Neural crest cell (in vitro differentiated cells): ENCODE results near the gene HRH3. TPM values are rescaled to one million over a fixed set of nuclear protein-coding genes. Genes with fewer than 3 reads are reported as not detected.

Experiments used
- DNase-seq: peaks from one replicate; pipeline ENCODE4 v3.0.0; 2021; ENCODE audit warnings: low read depth, mixed read lengths, low spot score
- H3K27ac Mint-ChIP-seq: one replicate; pipeline ENCODE4 v1.8.0; 2021; ENCODE audit warnings: mild to moderate bottlenecking, mixed read lengths; ENCODE audit not compliant: unreplicated experiment
- H3K27me3 Mint-ChIP-seq: 2 replicates; pipeline ENCODE4 v1.8.0; 2021; ENCODE audit warnings: low read depth, mild to moderate bottlenecking, mixed read lengths
- H3K36me3 Mint-ChIP-seq: 2 replicates; pipeline ENCODE4 v1.8.0; 2021; ENCODE audit warnings: low read depth, mild to moderate bottlenecking, mixed read lengths
- H3K4me1 Mint-ChIP-seq: 2 replicates; pipeline ENCODE4 v1.8.0; 2021; ENCODE audit warnings: mixed read lengths
- H3K4me3 Mint-ChIP-seq: one replicate; pipeline ENCODE4 v1.8.0; 2021; ENCODE audit warnings: mild to moderate bottlenecking, mixed read lengths
- H3K9me3 Mint-ChIP-seq: 2 replicates; pipeline ENCODE4 v1.8.0; 2021; ENCODE audit warnings: mixed read lengths
- total RNA-seq: library from RNA; stranded (reverse); gene quantifications from 2 replicates; pipeline ENCODE4 v1.2.1, GENCODE V29; 2021
- TF ChIP-seq, protein P1 (sequence below): fragments of 200-600 bp; sonication (generic); conservative IDR thresholded peaks from 2 replicates; pipeline ENCODE4 v1.5.0; 2021; ENCODE audit warnings: antibody characterized with exemption, mild to moderate bottlenecking

Gene HRH3
- total RNA-seq, 1 donor from 2014 or later = 0.75 TPM

DNA sequence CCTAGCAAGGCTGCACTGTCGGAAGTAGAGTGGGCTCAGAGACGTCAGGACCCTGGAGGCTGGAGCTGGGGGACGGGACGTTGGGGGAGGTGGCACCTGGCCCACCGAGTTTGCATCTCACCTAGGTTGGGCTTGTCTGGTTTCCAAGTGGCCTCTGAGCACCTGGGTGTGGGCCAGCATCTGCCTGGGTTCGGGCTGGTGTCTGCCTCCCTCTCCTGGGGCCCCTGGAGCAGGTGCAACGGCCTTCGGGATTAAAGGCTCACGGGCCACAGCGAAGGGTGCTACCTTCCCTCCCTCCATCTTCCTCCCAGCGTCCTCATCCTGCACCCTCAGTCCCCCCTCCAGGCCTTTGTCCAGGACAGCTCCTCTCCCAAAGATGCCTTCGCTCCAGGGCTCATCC is 6.0 kb downstream of the HRH3 start:
- DNase-seq = no peak
- no peak overlapping the region for H3K27ac Mint-ChIP-seq
- H3K9me3 Mint-ChIP-seq = no peaks in the 10 kb centered on the region
- peaks cover 53% of the 10 kb centered on the region for H3K27me3 Mint-ChIP-seq
- H3K36me3 Mint-ChIP-seq = no peaks in the 10 kb centered on the region
- TF ChIP-seq, protein P1, sequence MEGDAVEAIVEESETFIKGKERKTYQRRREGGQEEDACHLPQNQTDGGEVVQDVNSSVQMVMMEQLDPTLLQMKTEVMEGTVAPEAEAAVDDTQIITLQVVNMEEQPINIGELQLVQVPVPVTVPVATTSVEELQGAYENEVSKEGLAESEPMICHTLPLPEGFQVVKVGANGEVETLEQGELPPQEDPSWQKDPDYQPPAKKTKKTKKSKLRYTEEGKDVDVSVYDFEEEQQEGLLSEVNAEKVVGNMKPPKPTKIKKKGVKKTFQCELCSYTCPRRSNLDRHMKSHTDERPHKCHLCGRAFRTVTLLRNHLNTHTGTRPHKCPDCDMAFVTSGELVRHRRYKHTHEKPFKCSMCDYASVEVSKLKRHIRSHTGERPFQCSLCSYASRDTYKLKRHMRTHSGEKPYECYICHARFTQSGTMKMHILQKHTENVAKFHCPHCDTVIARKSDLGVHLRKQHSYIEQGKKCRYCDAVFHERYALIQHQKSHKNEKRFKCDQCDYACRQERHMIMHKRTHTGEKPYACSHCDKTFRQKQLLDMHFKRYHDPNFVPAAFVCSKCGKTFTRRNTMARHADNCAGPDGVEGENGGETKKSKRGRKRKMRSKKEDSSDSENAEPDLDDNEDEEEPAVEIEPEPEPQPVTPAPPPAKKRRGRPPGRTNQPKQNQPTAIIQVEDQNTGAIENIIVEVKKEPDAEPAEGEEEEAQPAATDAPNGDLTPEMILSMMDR = no peak
- peaks cover 4% of the 10 kb centered on the region for H3K4me1 Mint-ChIP-seq
- no peak overlapping the region for H3K4me3 Mint-ChIP-seq

DNA sequence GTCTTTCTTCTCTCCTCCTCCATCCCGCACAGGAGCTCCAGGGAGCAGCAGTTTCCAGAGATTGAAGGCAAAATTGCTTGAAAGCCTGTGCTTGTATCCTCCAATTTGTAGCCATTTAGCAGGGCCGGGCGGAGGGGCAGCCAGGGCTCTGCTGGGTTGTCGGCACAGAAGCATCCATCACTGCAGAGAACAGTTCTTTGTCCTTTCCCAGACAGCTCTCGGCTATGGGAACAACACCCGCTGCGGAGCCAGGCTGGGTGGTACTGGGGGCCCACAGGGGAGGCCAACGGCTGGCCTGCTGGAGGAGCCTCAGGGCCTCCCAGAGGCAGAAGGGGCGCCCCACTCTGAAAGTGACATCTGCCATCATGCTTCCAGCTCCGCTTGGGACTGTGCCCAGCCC is 7.8 kb downstream of the HRH3 start:
- Mint-ChIP-seq H3K27ac (peak overlapping the region; percentile 92), H3K9me3 (no peaks in the 10 kb centered on the region), H3K36me3 (no peaks in the 10 kb centered on the region), H3K4me1 (peaks cover 4% of the 10 kb centered on the region), H3K27me3 (peaks cover 37% of the 10 kb centered on the region), H3K4me3 (peak overlapping the region; percentile 39)
- TF ChIP-seq, protein P1 = no peak
- DNase-seq = no peak

DNA sequence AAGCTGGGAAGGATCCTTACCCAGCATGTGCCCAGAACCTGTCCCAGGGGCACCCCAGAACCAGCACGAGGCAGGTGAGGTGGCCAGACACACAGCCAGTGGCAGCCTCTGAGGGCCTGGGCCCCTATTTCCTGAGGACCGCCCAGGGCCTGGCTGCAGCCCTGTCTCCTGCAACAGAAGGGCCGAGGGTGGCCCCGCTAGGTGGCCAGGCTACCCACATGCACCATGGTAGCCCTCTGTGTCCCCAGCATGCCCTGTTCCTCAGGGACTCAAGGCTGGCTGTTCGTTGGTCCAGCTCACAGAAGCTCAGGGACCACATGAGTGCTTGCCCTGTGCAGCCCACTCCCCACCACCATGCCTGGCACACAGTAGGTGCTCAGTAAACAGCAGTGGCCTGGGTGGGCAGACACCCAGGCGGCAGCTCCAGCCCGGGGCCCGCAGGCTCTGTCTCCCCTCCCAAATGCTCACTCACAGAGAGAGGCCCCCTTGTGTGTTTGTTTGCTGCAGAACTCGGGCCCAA is 8.2 kb downstream of the HRH3 start:
- TF ChIP-seq, protein P1 = no peak
- H3K4me3 Mint-ChIP-seq = no peak overlapping the region
- DNase-seq = no peak
- peaks cover 32% of the 10 kb centered on the region for H3K27me3 Mint-ChIP-seq
- peaks cover 4% of the 10 kb centered on the region for H3K4me1 Mint-ChIP-seq
- H3K27ac Mint-ChIP-seq = no peak overlapping the region
- no peaks in the 10 kb centered on the region for H3K9me3 Mint-ChIP-seq
- H3K36me3 Mint-ChIP-seq = no peaks in the 10 kb centered on the region

DNA sequence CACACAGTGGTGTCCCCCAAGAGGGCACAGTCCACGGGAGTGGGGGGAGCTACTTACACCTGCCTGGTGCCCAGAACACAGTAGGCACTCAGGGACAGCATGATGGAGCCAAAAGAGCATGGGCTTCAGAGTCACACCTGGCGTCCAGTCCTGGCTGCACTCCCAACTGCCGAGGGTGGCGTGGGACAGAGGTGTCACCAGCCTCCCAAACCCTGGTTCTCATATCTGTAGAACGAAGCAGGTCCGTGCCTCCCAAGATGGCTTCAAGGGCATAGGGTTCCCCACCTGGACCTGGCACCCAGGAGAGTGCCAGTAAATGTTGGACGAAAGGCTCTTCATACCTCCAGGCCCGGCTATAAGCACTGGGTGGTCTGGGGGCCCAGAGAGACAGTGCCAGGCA is 8.9 kb downstream of the HRH3 start:
- no peak for DNase-seq
- H3K4me3 Mint-ChIP-seq = no peak overlapping the region
- no peak overlapping the region for H3K27ac Mint-ChIP-seq
- H3K36me3 Mint-ChIP-seq = no peaks in the 10 kb centered on the region
- H3K27me3 Mint-ChIP-seq = peaks cover 29% of the 10 kb centered on the region
- H3K9me3 Mint-ChIP-seq = no peaks in the 10 kb centered on the region
- TF ChIP-seq, protein P1 = no peak
- H3K4me1 Mint-ChIP-seq = peaks cover 4% of the 10 kb centered on the region

DNA sequence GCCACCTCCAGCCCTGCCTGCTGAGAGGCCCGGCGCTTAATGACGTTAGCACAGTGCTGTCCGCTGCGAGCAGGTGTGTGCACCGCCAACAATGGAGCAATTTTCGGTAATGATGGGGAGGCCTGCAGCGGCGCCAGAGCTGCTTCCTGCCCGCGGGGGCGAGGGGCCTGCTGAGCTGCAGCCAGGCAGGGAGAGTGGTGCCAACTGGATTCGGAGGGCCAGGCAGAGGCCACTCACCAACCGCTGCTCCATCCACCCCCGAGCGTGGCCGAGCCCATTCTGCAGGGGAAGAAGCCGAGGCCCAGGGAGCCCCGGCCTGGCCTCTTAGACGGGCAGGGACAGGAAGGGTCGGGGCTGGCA is 9.6 kb downstream of the HRH3 start:
- no peak overlapping the region for H3K27ac Mint-ChIP-seq

More for the DNA sequence above, 9.6 kb downstream of the HRH3 start:
- Mint-ChIP-seq H3K27me3 (peaks cover 24% of the 10 kb centered on the region), H3K4me1 (peaks cover 4% of the 10 kb centered on the region), H3K36me3 (no peaks in the 10 kb centered on the region), H3K9me3 (no peaks in the 10 kb centered on the region), H3K4me3 (no peak overlapping the region)
- TF ChIP-seq, protein P1 = no peak
- no peak for DNase-seq
